K562 (cell line): Measurements from ENCODE around the gene TXN. TPM values are rescaled to one million over a fixed set of nuclear protein-coding genes. Genes with fewer than 3 reads are reported as not detected.

ENCODE experiments used
- ATAC-seq: fragments of 200-7000 bp; cut with Tn5 transposase; 3 replicates; pipeline ENCODE4 v1.9.1; 2020; ENCODE audit warnings: moderate library complexity
- BruUV-seq: library from RNA; stranded (reverse); fragments of 400-500 nt; replicated peaks from 2 replicates; lab custom pipeline; 2021; lab: Mats Ljungman, UMichigan
- CTCF ChIA-PET: fragments of 300-600 bp; formaldehyde crosslinking; extraction: SDS; loops from one replicate; lab custom pipeline; 2021; ENCODE audit warnings: low intra/inter-chr PET ratio; lab: Yijun Ruan, JAX
- POLR2A ChIA-PET: fragments of 300-600, 350-650 bp; sonication (Branson Sonifier 250); formaldehyde crosslinking; extraction: SDS; loops from one replicate; lab custom pipeline; 2021; ENCODE audit warnings: antibody characterized with exemption, inconsistent platforms; lab: Yijun Ruan, JAX
- DNase-seq, 4 experiments: peaks; one replicate each; pipeline versions ENCODE4 v3.0.0 to v3.0.0-alpha.2; 2011 to 2018; ENCODE audit warnings: low spot score in 3 of 4, mixed read lengths in 3 of 4; ENCODE audit errors: extremely low read depth in 1 of 4
- FAIRE-seq: peaks from 2 replicates; lab custom pipeline; 2011; peaks lifted over from hg19 to GRCh38; lab: Jason Lieb, UNC
- H2AFZ ChIP-seq: 2 replicates; pipeline ENCODE4 v1.6.0; 2011; ENCODE audit warnings: low read depth, low read length, control low read depth, inconsistent platforms
- H3K27ac ChIP-seq: fragments of 200-600 bp; 3 replicates; pipeline ENCODE4 v1.8.0; 2011; ENCODE audit warnings: low read depth, mild to moderate bottlenecking, control low read depth, inconsistent platforms, low read length, moderate library complexity, mixed read lengths; ENCODE audit errors: extremely low read depth
- H3K27me3 ChIP-seq, 2 experiments: fragments of 300-600 bp in 1 of 2; 2 replicates in 1 of 2; 3 replicates in 1 of 2; pipeline versions ENCODE4 v1.6.0 to v1.8.0; 2011; ENCODE audit warnings: inconsistent platforms in 2 of 2, low read length in 2 of 2, mild to moderate bottlenecking in 1 of 2, mixed read lengths in 1 of 2, moderate library complexity in 1 of 2; ENCODE audit not compliant: control insufficient read depth in 2 of 2, insufficient read depth in 2 of 2
- H3K36me3 ChIP-seq: fragments of 300-600 bp; 3 replicates; pipeline ENCODE4 v1.8.0; 2011; ENCODE audit warnings: mild to moderate bottlenecking, low read length, inconsistent platforms; ENCODE audit not compliant: control insufficient read depth, insufficient read depth
- H3K4me1 ChIP-seq, 2 experiments: fragments of 200-600 bp in 1 of 2; replicated peaks in 1 of 2; 2 replicates in 1 of 2; 3 replicates in 1 of 2; pipeline versions ENCODE4 v1.5.1 to v1.8.0; 2011; ENCODE audit warnings: inconsistent platforms in 2 of 2, low read length in 2 of 2, mild to moderate bottlenecking in 1 of 2, mixed read lengths in 1 of 2, moderate library complexity in 1 of 2; ENCODE audit not compliant: control insufficient read depth in 2 of 2, insufficient read depth in 2 of 2
- H3K4me2 ChIP-seq: 2 replicates; pipeline ENCODE4 v1.6.1; 2011; ENCODE audit warnings: low read length, control low read depth, inconsistent platforms, mixed read lengths; ENCODE audit not compliant: insufficient read depth
- H3K4me3 ChIP-seq: fragments of 200-600 bp; sonication (generic), shearing (Covaris generic); 2 replicates; pipeline ENCODE4 v1.5.1; 2016; ENCODE audit warnings: control low read depth, inconsistent platforms
- H3K79me2 ChIP-seq: fragments of 200-600 bp; 3 replicates; pipeline ENCODE4 v1.8.0; 2011; ENCODE audit warnings: low read length, inconsistent platforms; ENCODE audit not compliant: control insufficient read depth, insufficient read depth
- H3K9ac ChIP-seq, 2 experiments: 2 replicates each; pipeline versions ENCODE4 v1.6.0 to v1.6.1; 2011; ENCODE audit warnings: low read depth in 2 of 2, low read length in 2 of 2, control low read depth in 1 of 2, inconsistent platforms in 1 of 2, mild to moderate bottlenecking in 1 of 2, mixed read lengths in 1 of 2; ENCODE audit not compliant: insufficient read depth in 1 of 2
- H3K9me1 ChIP-seq: one replicate; pipeline ENCODE4 v1.6.0; 2011; ENCODE audit warnings: inconsistent platforms, mild to moderate bottlenecking, low read length, moderate library complexity; ENCODE audit not compliant: control insufficient read depth, insufficient read depth
- H3K9me3 ChIP-seq: replicated peaks from 2 replicates; pipeline ENCODE4 v1.5.1; 2011; ENCODE audit warnings: low read depth, low read length, inconsistent platforms; ENCODE audit not compliant: control insufficient read depth, insufficient read depth
- H4K20me1 ChIP-seq: replicated peaks from 2 replicates; pipeline ENCODE4 v1.6.1; 2011; ENCODE audit warnings: low read length, inconsistent platforms, mixed read lengths; ENCODE audit not compliant: control insufficient read depth, insufficient read depth
- DIDO1 ChIP-seq: fragments of 450-650 bp; IDR thresholded peaks from 2 replicates; pipeline ENCODE4 v1.6.1; 2016; ENCODE audit warnings: low read depth, missing biosample characterization, missing genetic modification characterization
- DPF2 ChIP-seq: fragments of 450-650 bp; IDR thresholded peaks from 2 replicates; pipeline ENCODE4 v1.6.1; 2016
- KDM4B ChIP-seq, 2 experiments: fragments of 450-650 bp in 1 of 2; sonication (generic) in 1 of 2; IDR thresholded peaks; 2 replicates each; pipeline ENCODE4 v1.6.1; 2016 to 2017; ENCODE audit warnings: borderline replicate concordance in 2 of 2, antibody characterized with exemption in 1 of 2, low read depth in 1 of 2, mild to moderate bottlenecking in 1 of 2
- KLF10 ChIP-seq: fragments of 250-450 bp; sonication (Bioruptor Pico); IDR thresholded peaks from 2 replicates; pipeline ENCODE4 v1.6.1; 2021; ENCODE audit warnings: matching md5 sums
- NR3C1 ChIP-seq: sonication (generic); formaldehyde crosslinking; IDR thresholded peaks from 2 replicates; pipeline ENCODE4 v1.8.1; 2022; ENCODE audit warnings: missing genetic modification reagents
- RBBP5 ChIP-seq: fragments of 200-600 bp; sonication (generic); IDR thresholded peaks from 2 replicates; pipeline ENCODE4 v1.6.1; 2012; ENCODE audit warnings: borderline replicate concordance, mild to moderate bottlenecking, low read length, control low read depth, inconsistent platforms; ENCODE audit not compliant: insufficient read depth, poor library complexity, severe bottlenecking
- SP2 ChIP-seq: IDR thresholded peaks from 2 replicates; pipeline ENCODE4 v1.6.1; 2011; ENCODE audit warnings: mild to moderate bottlenecking, low read depth, low read length, moderate library complexity; ENCODE audit not compliant: poor library complexity, severe bottlenecking; ENCODE audit errors: extremely low read depth
- SPI1 ChIP-seq: IDR thresholded peaks from 2 replicates; pipeline ENCODE4 v1.6.1; 2011; ENCODE audit warnings: low read depth, low read length, control low read depth, borderline replicate concordance
- ZNF707 ChIP-seq: fragments of 250-450 bp; sonication (Bioruptor Pico); conservative IDR thresholded peaks from 2 replicates; pipeline ENCODE4 v1.8.0; 2022; ENCODE audit warnings: inconsistent platforms, mild to moderate bottlenecking, moderate library complexity
- WGBS: fragments of 100-300 bp; shearing (Covaris generic); methylation state at CpG from one replicate; pipeline ENCODE4 v1.1.6; 2016; ENCODE audit warnings: low coverage, mixed read lengths; ENCODE audit not compliant: insufficient coverage; ENCODE audit errors: missing lambda C conversion rate; 5-methylcytosine and 5-hydroxymethylcytosine counted together
- in situ Hi-C: fragments of 300-500 bp; cut with MboI; formaldehyde crosslinking; loops from 4 replicates; pipeline ENCODE4 v1.15.0; 2018; ENCODE audit warnings: inconsistent platforms, mixed read lengths
- intact Hi-C: fragments of 100-400 bp; cut with micrococcal nuclease; formaldehyde crosslinking; loops from 2 replicates; pipeline ENCODE4 v1.14.2; 2022
- polyA plus RNA-seq, 8 experiments: library from polyadenylated mRNA; depleted of rRNA in 4 of 8; stranded (reverse) in 5 of 8; unstranded in 3 of 8; fragments of >200 nt; fragmentation: Nextera tagmentation in 2 of 8; fragmentation: Illumina TruSeq in 1 of 8; extraction: Ambion mirVana in 2 of 8; extraction: Trizol in 1 of 8; gene quantifications; 2 replicates each; pipeline versions ENCODE4 v1.2.1 to v1.2.3, GENCODE V29; 2011 to 2014; ENCODE audit warnings: inconsistent platforms in 1 of 8, missing spikeins in 1 of 8
- total RNA-seq, 7 experiments: library from RNA; depleted of rRNA in 6 of 7; stranded (reverse); fragments of >200 nt in 6 of 7; fragmentation: Illumina TruSeq in 2 of 7; extraction: Trizol in 2 of 7; gene quantifications; 2 replicates each; pipeline versions ENCODE4 v1.2.1 to v1.2.3, GENCODE V29; 2011 to 2021; ENCODE audit warnings: low replicate concordance in 1 of 7
- TF ChIP-seq, protein P1 (sequence below): sonication (generic); formaldehyde crosslinking; IDR thresholded peaks from 2 replicates; pipeline ENCODE4 v1.8.1; 2023; ENCODE audit warnings: mild to moderate bottlenecking, missing genetic modification reagents, moderate library complexity

Gene TXN
- total and polyA plus RNA-seq, 9 of the 15 experiments (the other 6 are each of a cell fraction or from before 2014, with no cell fraction given): 272 to 1,596 (median 514) TPM

DNA sequence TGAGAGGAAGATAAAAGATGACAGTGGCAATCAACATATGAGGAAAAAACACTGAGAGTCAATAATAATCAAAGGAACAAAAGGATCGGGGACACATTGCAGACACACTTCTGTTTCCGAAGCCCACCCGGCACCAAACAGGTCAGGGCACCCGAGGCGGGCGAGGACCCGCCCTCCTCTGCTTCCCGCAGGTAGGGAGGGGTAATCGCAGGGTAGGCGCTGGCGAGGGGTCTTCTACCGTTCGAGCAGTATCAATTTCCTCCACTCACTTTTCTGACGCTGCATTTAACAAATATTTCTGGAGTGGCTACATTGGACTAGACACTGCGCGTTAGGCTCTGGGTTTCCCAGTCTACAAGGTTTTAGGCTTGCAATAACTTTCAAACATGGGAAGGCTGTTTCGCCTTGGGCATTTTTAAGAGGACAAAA is 1.3 kb downstream of the TXN start:
- Histone ChIP-seq H3K27me3 (no peaks in the 10 kb centered on the region), H3K4me2 (peak overlapping the region; percentile 94), H3K9me3 (no peaks in the 10 kb centered on the region), H3K4me1 (peaks cover 15 to 39% of the 10 kb centered on the region in 2 experiments), H4K20me1 (peaks cover 34% of the 10 kb centered on the region), H3K27ac (peak overlapping the region; percentile 97), H3K9ac (peak overlapping the region; percentile 96 to 97), H3K4me3 (peak overlapping the region; percentile 91), H3K79me2 (peaks cover 80% of the 10 kb centered on the region), H3K9me1 (no peaks in the 10 kb centered on the region), H3K36me3 (peaks cover 33% of the 10 kb centered on the region), H2AFZ (no peak overlapping the region)
- in situ Hi-C loops: no loop called here
- intact Hi-C loops: loop anchor here (5.0 kb wide), 1 partner anchor 117 kb away; no protein-coding TSS in a partner anchor
- ATAC-seq (peak; percentile 6; the same call in 1 of the 3 replicates), DNase-seq (no peak), FAIRE-seq (no peak)
- CTCF ChIA-PET: no interaction called here
- no TSS peak for BruUV-seq
- POLR2A ChIA-PET: no interaction called here
- 0% methylated on average over 17 of the region's 17 CpGs for WGBS
- TF ChIP-seq SPI1: no peak
- TF ChIP-seq KDM4B (IDR thresholded peaks at IDR 0.05; ENCODE audit: borderline replicate concordance in 2 of 2, low read depth in 1 of 2): 0 out of 4 replicates have a peak, but pooled peaks of 1 of the 2 experiments have one; percentile 20
- no peak for TF ChIP-seq SP2
- no peak for TF ChIP-seq ZNF707 (CRISPR knock-in tag)
- no peak for TF ChIP-seq DIDO1 (tag)
- TF ChIP-seq, protein P1, sequence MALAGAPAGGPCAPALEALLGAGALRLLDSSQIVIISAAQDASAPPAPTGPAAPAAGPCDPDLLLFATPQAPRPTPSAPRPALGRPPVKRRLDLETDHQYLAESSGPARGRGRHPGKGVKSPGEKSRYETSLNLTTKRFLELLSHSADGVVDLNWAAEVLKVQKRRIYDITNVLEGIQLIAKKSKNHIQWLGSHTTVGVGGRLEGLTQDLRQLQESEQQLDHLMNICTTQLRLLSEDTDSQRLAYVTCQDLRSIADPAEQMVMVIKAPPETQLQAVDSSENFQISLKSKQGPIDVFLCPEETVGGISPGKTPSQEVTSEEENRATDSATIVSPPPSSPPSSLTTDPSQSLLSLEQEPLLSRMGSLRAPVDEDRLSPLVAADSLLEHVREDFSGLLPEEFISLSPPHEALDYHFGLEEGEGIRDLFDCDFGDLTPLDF: no peak
- no peak for TF ChIP-seq RBBP5
- 0 out of 2 replicates have a peak, but pooled peaks have one; percentile 9 for TF ChIP-seq DPF2
- TF ChIP-seq KLF10 (CRISPR knock-in tag): 0 out of 2 replicates have a peak, but pooled peaks have one; percentile 23
- no peak for TF ChIP-seq NR3C1
